ENCODE results near the gene ZNF160.
A peak's percentile ranks its signal among the peaks of the same experiment; 100 is the strongest.
"Not testable (repeated sequence)": the region's sequence is repeated elsewhere in the genome, so short reads cannot be mapped to it uniquely, and the experiment has no call there.

The ZNF160 gene

GRCh38 chr19:53103234-53104203 is at the start of gene ZNF160:
Gene ZNF160, minus strand, starts transcription at chr19:53103422. Its CDS starts 17,146 bp downstream, at chr19:53086276.
- DNase-seq (ENCODE audit: low read depth, low spot score), result peak; percentile 81

GRCh38 chr19:53147645-53148044 is 44.4 kb upstream of the ZNF160 start:
- DNase-seq (ENCODE audit: low read depth, low spot score), result no peak

GRCh38 chr19:53140351-53140750 is 37.1 kb upstream of the ZNF160 start:
- DNase-seq (ENCODE audit: low read depth, low spot score), result no peak

- DNase-seq (ENCODE audit: low read depth, low spot score), result no peak
Observed at GRCh38 chr19:53136432-53136831, 33.2 kb upstream of the ZNF160 start.

GRCh38 chr19:53132141-53132991 is 29.1 kb upstream of the ZNF160 start, which contains the start of gene ZNF415:
Gene ZNF415, minus strand, starts transcription at chr19:53132910. Its CDS starts 10,234 bp downstream, at chr19:53122676.
- peak; percentile 42 for DNase-seq (ENCODE audit: low read depth, low spot score)

- no peak for DNase-seq (ENCODE audit: low read depth, low spot score)
Observed at GRCh38 chr19:53131727-53132126, 28.5 kb upstream of the ZNF160 start.

GRCh38 chr19:53131085-53131590 is 27.9 kb upstream of the ZNF160 start:
- DNase-seq (ENCODE audit: low read depth, low spot score), result no peak

- no peak for DNase-seq (ENCODE audit: low read depth, low spot score)
Observed at GRCh38 chr19:53130506-53130905, 27.3 kb upstream of the ZNF160 start.

GRCh38 chr19:53126733-53127526 is 23.7 kb upstream of the ZNF160 start:
- not testable (repeated sequence) for DNase-seq (ENCODE audit: low read depth, low spot score)

GRCh38 chr19:53123400-53123799 is 20.2 kb upstream of the ZNF160 start:
- no peak for DNase-seq (ENCODE audit: low read depth, low spot score)

GRCh38 chr19:53112286-53112685 is 9.1 kb upstream of the ZNF160 start:
- DNase-seq (ENCODE audit: low read depth, low spot score), result no peak

- DNase-seq (ENCODE audit: low read depth, low spot score), result no peak
Observed at GRCh38 chr19:53109527-53109926, 6.3 kb upstream of the ZNF160 start.

- no peak for DNase-seq (ENCODE audit: low read depth, low spot score)
Observed at GRCh38 chr19:53102756-53103233, 427 bp downstream of the ZNF160 start.

GRCh38 chr19:53102206-53102755 is 941 bp downstream of the ZNF160 start:
- no peak for DNase-seq (ENCODE audit: low read depth, low spot score)

GRCh38 chr19:53101518-53101917 is 1.7 kb downstream of the ZNF160 start:
- no peak for DNase-seq (ENCODE audit: low read depth, low spot score)

- not testable (repeated sequence) for DNase-seq (ENCODE audit: low read depth, low spot score)
Observed at GRCh38 chr19:53098570-53098969, 4.7 kb downstream of the ZNF160 start.

- DNase-seq (ENCODE audit: low read depth, low spot score), result not testable (repeated sequence)
Observed at GRCh38 chr19:53096982-53097690, 6.1 kb downstream of the ZNF160 start.

- not testable (repeated sequence) for DNase-seq (ENCODE audit: low read depth, low spot score)
Observed at GRCh38 chr19:53096579-53096978, 6.6 kb downstream of the ZNF160 start.

GRCh38 chr19:53094754-53095575 is 8.3 kb downstream of the ZNF160 start:
- DNase-seq (ENCODE audit: low read depth, low spot score), result no peak
